Measurements from ENCODE around the gene COG5. TPM values are rescaled to one million over a fixed set of nuclear protein-coding genes. Genes with fewer than 3 reads are reported as not detected.

Gene COG5
- total and polyA plus RNA-seq, 2 of the 4 experiments (the other 2 are of a cell fraction), result 18.5 to 27.4 TPM

DNA sequence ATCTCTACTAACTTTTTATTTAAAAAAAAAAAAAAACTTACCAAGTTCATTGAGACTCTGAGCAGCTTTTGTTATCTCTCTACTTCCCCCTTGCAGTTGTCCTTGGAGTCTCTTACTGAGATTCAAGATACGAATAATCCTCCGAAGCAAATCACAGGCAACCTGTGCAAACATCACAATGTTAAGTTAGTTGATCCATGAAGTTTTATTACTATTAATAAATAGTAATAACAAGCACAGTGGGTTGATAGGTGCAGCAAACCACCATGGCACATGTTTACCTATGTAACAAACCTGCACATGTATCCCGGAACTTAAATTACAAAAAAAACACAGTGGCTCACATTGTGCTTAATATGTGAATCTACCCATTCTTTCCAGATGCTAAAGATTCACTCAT is 36.5 kb downstream of the COG5 start:
- Histone ChIP-seq H2BK5ac (ENCODE audit: low read depth, low read length, poor library complexity, severe bottlenecking) (no peak overlapping the region), H2AK5ac (ENCODE audit: low read depth, low read length) (no peak overlapping the region), H3K4me2 (ENCODE audit: low read depth, low read length) (no peak overlapping the region), H3K9ac (ENCODE audit: low read depth, low read length) (no peak overlapping the region), H3K9me3 (ENCODE audit: control insufficient read depth, insufficient read depth, low read length) (no peaks in the 10 kb centered on the region), H2AFZ (replicated peaks; ENCODE audit: low read length, poor library complexity) (no peak overlapping the region), H4K20me1 (ENCODE audit: insufficient read depth, low read length) (no peaks in the 10 kb centered on the region; the same call in none of the 2 replicates), H4K91ac (ENCODE audit: insufficient read depth, low read depth, low read length) (no peak overlapping the region), H3K14ac (replicated peaks; ENCODE audit: low read depth, low read length) (no peak overlapping the region), H3K56ac (ENCODE audit: extremely low read depth, insufficient read depth, low read length) (no peak overlapping the region), H3K9me1 (ENCODE audit: insufficient read depth, low read length) (peaks cover 8% of the 10 kb centered on the region; the same call in 1 of the 2 replicates), H4K8ac (ENCODE audit: low read depth in 2 of 2, low read length in 2 of 2) (no peak overlapping the region), H3K79me1 (ENCODE audit: low read depth in 1 of 2, low read length in 2 of 2) (peaks cover 18 to 29% of the 10 kb centered on the region in 2 experiments), H2BK15ac (ENCODE audit: low read depth, low read length) (no peak overlapping the region), H3K4me3 (ENCODE audit: insufficient read depth, low read depth, low read length) (no peak overlapping the region), H2BK20ac (ENCODE audit: low read depth, low read length) (no peak overlapping the region), H3K4ac (ENCODE audit: low read depth, low read length) (no peak overlapping the region), H3K4me1 (ENCODE audit: control insufficient read depth, insufficient read depth, low read length) (no peaks in the 10 kb centered on the region; the same call in 1 of the 2 replicates), H3K18ac (ENCODE audit: low read depth, low read length) (no peak overlapping the region), H3K27me3 (ENCODE audit: control insufficient read depth, insufficient read depth, low read length) (no peaks in the 10 kb centered on the region), H2AK9ac (replicated peaks; ENCODE audit: low read depth, low read length, poor library complexity) (no peak overlapping the region), H3K36me3 (ENCODE audit: control insufficient read depth, insufficient read depth, low read length) (peaks cover 2% of the 10 kb centered on the region), H3K27ac (ENCODE audit: insufficient read depth, low read length) (no peak overlapping the region), H4K5ac (ENCODE audit: low read depth, low read length) (no peak overlapping the region), H3K23ac (ENCODE audit: low read depth, low read length) (no peak overlapping the region), H2BK120ac (ENCODE audit: low read depth, low read length) (no peak overlapping the region)
- CTCF ChIA-PET, result no interaction called here
- no peak for ATAC-seq (ENCODE audit: low read depth)
- POLR2A ChIA-PET (ENCODE audit: unreplicated experiment), result interaction anchor here (0.6 kb wide), 1 partner anchor 471 kb away, joined by 8 read pairs; no protein-coding TSS in a partner anchor
- TF ChIP-seq, protein P1, sequence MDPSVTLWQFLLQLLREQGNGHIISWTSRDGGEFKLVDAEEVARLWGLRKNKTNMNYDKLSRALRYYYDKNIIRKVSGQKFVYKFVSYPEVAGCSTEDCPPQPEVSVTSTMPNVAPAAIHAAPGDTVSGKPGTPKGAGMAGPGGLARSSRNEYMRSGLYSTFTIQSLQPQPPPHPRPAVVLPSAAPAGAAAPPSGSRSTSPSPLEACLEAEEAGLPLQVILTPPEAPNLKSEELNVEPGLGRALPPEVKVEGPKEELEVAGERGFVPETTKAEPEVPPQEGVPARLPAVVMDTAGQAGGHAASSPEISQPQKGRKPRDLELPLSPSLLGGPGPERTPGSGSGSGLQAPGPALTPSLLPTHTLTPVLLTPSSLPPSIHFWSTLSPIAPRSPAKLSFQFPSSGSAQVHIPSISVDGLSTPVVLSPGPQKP (IDR thresholded peaks at IDR 0.05; ENCODE audit: borderline replicate concordance, low read depth, low read length), result no peak
- no peak for TF ChIP-seq CEBPB (IDR thresholded peaks at IDR 0.05; ENCODE audit: low read depth, low read length)
- TF ChIP-seq MAFK (IDR thresholded peaks at IDR 0.05; ENCODE audit: low read depth, low read length), result no peak
- TF ChIP-seq, protein P2, sequence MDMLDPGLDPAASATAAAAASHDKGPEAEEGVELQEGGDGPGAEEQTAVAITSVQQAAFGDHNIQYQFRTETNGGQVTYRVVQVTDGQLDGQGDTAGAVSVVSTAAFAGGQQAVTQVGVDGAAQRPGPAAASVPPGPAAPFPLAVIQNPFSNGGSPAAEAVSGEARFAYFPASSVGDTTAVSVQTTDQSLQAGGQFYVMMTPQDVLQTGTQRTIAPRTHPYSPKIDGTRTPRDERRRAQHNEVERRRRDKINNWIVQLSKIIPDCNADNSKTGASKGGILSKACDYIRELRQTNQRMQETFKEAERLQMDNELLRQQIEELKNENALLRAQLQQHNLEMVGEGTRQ (IDR thresholded peaks at IDR 0.05; ENCODE audit: low read depth, low read length), result no peak
- no peak for TF ChIP-seq BHLHE40 (IDR thresholded peaks at IDR 0.05; ENCODE audit: low read depth, low read length)
- no peak for TF ChIP-seq CHD1 (IDR thresholded peaks at IDR 0.05; ENCODE audit: low read depth, low read length)
- TF ChIP-seq, protein P3, sequence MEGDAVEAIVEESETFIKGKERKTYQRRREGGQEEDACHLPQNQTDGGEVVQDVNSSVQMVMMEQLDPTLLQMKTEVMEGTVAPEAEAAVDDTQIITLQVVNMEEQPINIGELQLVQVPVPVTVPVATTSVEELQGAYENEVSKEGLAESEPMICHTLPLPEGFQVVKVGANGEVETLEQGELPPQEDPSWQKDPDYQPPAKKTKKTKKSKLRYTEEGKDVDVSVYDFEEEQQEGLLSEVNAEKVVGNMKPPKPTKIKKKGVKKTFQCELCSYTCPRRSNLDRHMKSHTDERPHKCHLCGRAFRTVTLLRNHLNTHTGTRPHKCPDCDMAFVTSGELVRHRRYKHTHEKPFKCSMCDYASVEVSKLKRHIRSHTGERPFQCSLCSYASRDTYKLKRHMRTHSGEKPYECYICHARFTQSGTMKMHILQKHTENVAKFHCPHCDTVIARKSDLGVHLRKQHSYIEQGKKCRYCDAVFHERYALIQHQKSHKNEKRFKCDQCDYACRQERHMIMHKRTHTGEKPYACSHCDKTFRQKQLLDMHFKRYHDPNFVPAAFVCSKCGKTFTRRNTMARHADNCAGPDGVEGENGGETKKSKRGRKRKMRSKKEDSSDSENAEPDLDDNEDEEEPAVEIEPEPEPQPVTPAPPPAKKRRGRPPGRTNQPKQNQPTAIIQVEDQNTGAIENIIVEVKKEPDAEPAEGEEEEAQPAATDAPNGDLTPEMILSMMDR (conservative IDR thresholded peaks at IDR 0.05; ENCODE audit: low read depth, low read length), result no peak
- dilution Hi-C loops (cut with HindIII; ENCODE audit: low sequenced_read_pairs, unreplicated experiment), result no loop called here
- intact Hi-C loops (cut with micrococcal nuclease), result no loop called here
- no TSS peak for BruUV-seq (replicated peaks)
- no peak for DNase-seq
- in situ Hi-C loops (cut with MboI; ENCODE audit: low sequenced_read_pairs), result no loop called here
- WGBS, 2 experiments (ENCODE audit: extremely low coverage in 2 of 2, insufficient read length in 1 of 2), result 100% methylated on average over 1 of the region's 3 CpGs; no CpG with 5 or more reads in 1 of the 2 experiments

All from IMR-90 (cell line).